ENCODE data around the gene AGBL1. TPM values are rescaled to one million over a fixed set of nuclear protein-coding genes. Genes with fewer than 3 reads are reported as not detected.

The AGBL1 gene
- polyA plus RNA-seq, 1 experiment, result not detected

DNA sequence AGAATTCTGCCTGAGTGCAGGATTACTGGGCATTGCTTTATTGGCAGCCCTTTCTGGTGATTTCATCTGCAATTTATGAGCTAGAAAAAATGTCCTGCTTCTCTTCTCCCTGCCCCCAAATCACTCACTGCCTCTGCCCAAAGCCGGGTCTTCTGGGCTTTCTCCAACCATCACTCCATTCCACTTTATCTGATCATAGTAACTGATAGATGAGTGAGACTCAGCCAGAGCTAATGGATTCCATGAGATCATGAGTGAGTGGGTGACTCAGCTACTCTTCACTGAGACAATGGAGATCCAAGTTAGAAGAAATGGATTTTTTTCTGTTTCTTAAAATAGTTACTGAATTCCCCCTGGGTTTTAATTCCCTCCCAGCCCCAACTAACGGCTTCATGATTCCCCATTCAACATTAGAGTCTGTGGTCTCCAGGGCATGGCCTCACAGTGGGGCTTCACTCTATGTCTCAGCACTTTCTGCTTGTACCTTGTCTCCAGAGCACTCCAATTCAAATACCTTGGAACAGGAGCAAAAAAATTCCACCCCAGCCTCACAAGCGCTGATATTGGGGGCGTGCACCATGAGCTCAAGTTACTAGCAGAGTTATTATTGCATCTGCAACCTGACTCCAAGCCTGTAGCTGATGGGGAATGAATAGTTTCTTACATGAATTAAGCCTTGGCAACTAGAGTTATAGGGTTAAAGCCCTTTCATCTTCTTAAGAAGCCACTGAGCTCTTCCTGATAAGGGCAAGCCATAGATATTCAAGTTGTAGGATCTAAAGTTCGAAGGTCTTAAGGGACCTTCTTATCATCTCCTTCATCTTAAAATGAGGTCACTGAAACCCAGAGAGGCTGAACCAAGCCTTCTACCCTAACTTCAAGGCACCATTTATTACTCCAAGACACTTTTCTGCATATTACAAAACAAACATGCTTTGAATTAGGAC, 85.9 kb downstream of the AGBL1 start:
- no peak overlapping the region for H3K27ac ChIP-seq (ENCODE audit: low read depth, low read length)
- ChIA-PET POLR2A (no interaction called here), CTCF (no interaction called here)
- no peak overlapping the region for H3K4me3 ChIP-seq (ENCODE audit: low read depth, low read length)
- H3K27me3 ChIP-seq (ENCODE audit: control insufficient read depth, insufficient read depth, low read length), result no peaks in the 10 kb centered on the region
- no peak for DNase-seq (ENCODE audit: low read depth, low spot score)
- H3K9me3 ChIP-seq (ENCODE audit: control insufficient read depth, insufficient read depth, low read length), result peaks cover 15% of the 10 kb centered on the region
- TF ChIP-seq, protein P1, sequence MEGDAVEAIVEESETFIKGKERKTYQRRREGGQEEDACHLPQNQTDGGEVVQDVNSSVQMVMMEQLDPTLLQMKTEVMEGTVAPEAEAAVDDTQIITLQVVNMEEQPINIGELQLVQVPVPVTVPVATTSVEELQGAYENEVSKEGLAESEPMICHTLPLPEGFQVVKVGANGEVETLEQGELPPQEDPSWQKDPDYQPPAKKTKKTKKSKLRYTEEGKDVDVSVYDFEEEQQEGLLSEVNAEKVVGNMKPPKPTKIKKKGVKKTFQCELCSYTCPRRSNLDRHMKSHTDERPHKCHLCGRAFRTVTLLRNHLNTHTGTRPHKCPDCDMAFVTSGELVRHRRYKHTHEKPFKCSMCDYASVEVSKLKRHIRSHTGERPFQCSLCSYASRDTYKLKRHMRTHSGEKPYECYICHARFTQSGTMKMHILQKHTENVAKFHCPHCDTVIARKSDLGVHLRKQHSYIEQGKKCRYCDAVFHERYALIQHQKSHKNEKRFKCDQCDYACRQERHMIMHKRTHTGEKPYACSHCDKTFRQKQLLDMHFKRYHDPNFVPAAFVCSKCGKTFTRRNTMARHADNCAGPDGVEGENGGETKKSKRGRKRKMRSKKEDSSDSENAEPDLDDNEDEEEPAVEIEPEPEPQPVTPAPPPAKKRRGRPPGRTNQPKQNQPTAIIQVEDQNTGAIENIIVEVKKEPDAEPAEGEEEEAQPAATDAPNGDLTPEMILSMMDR (IDR thresholded peaks at IDR 0.05; ENCODE audit: low read depth, low read length), result no peak

DNA sequence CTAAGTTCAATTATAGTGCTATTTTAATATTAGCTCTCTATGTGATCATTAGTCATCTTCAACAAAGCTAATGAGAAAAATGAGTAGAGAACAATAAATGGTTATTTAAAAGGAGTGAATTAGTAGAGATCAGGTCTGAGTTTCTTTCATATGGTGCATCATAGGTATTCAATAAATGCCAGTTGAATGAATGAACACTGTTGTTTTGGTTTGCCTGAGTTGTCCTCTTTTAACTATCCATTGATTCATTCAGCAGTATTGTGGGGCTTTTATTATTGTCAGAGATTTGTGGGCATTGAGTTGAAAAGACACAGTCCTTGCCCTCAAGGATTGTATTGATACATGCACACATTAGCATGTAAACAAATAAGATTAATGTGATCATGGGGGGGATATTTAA, 88.2 kb downstream of the AGBL1 start:
- Histone ChIP-seq H3K4me3 (ENCODE audit: low read depth, low read length) (no peak overlapping the region), H3K9me3 (ENCODE audit: control insufficient read depth, insufficient read depth, low read length) (peaks cover 8% of the 10 kb centered on the region), H3K27me3 (ENCODE audit: control insufficient read depth, insufficient read depth, low read length) (no peaks in the 10 kb centered on the region), H3K27ac (ENCODE audit: low read depth, low read length) (no peak overlapping the region)
- ChIA-PET POLR2A (no interaction called here), CTCF (no interaction called here)
- no peak for DNase-seq (ENCODE audit: low read depth, low spot score)
- TF ChIP-seq, protein P1 (IDR thresholded peaks at IDR 0.05; ENCODE audit: low read depth, low read length), result no peak

DNA sequence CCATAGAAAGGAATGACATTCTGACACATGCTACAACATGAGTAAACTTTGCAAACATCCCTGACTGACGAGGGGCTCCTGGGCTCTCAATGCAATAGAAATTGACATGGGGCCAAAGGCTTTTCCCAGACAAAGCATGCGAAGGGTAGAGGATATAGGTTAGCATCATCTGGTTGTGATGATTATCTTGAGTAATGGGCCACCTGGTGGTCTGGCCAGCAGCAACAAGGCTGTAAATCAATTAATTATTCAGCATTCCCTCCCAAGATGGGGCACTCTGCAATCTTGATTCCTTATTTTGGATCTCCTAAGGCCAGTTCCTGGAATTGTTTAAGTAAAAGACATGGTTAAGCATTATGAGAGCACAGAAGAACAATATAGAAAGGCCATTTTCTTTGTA, 99.2 kb downstream of the AGBL1 start:
- CTCF ChIA-PET, result no interaction called here
- no peak overlapping the region for H3K4me3 ChIP-seq (ENCODE audit: low read depth, low read length)
- peaks cover 11% of the 10 kb centered on the region for H3K9me3 ChIP-seq (ENCODE audit: control insufficient read depth, insufficient read depth, low read length)
- no peak overlapping the region for H3K27ac ChIP-seq (ENCODE audit: low read depth, low read length)
- no peaks in the 10 kb centered on the region for H3K27me3 ChIP-seq (ENCODE audit: control insufficient read depth, insufficient read depth, low read length)
- POLR2A ChIA-PET, result no interaction called here
- DNase-seq (ENCODE audit: low read depth, low spot score), result no peak
- TF ChIP-seq, protein P1 (IDR thresholded peaks at IDR 0.05; ENCODE audit: low read depth, low read length), result no peak

DNA sequence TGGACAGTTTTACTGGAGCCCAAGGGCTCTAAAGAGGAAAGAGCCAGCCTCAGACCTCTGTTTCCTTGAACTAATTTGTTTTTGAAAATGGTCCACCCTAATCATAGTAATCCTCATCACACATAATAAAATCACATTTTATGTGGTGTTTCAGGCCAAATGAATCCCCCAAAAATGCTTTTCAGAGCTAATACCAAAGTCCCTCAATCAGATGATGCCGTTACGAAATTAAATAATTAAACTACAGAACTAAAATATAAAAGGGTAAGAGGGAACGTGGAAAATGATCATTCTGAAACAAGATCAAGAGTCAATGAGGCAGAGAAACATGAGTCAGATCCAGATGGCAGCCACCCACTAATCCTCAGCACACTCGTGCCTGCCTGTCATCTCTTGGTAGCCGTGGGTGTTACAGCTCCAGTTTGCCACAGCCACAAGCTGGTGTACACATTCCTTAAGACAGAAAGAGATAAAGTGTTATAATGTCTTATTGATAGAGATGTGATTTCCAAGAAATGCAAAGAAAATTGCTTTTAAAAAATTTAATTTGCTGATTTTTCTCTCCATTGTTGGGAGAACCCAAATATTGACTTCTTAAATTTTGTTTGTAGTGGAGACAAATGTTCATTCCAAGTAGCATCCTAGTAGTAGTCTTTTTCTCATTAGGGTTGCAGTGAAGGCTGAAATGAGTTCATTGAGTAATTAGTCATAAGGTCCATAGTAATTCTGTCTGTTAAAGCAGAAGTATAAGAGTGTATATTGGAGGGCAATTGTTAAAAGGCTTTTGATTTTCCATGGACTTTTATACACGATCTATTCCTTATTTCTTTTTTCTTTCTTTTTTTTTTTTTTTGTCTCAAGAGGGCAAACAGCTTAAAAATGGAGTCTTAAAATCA, 104.2 kb downstream of the AGBL1 start:
- CTCF ChIA-PET, result no interaction called here
- H3K27ac ChIP-seq (ENCODE audit: low read depth, low read length), result no peak overlapping the region
- H3K4me3 ChIP-seq (ENCODE audit: low read depth, low read length), result no peak overlapping the region
- TF ChIP-seq, protein P1 (IDR thresholded peaks at IDR 0.05; ENCODE audit: low read depth, low read length), result no peak
- POLR2A ChIA-PET, result no interaction called here
- no peaks in the 10 kb centered on the region for H3K27me3 ChIP-seq (ENCODE audit: control insufficient read depth, insufficient read depth, low read length)
- H3K9me3 ChIP-seq (ENCODE audit: control insufficient read depth, insufficient read depth, low read length), result no peaks in the 10 kb centered on the region
- no peak for DNase-seq (ENCODE audit: low read depth, low spot score)
